Duodenal mucosa (tissue), 2 donors: ENCODE data around the gene SHISA2.

Experiments
- H3K27ac ChIP-seq: one replicate; pipeline ENCODE4 v1.7.0; 2013; ENCODE audit warnings: low read depth, low read length
- H3K27me3 ChIP-seq, 2 donors: one replicate each; pipeline ENCODE4 v1.7.0; 2013; ENCODE audit warnings: low read length in 2 of 2, control low read depth in 1 of 2; ENCODE audit not compliant: insufficient read depth in 2 of 2, control insufficient read depth in 1 of 2
- H3K36me3 ChIP-seq, 2 donors: one replicate each; pipeline ENCODE4 v1.7.0; 2013; ENCODE audit warnings: low read length in 2 of 2, control low read depth in 1 of 2; ENCODE audit not compliant: insufficient read depth in 2 of 2, control insufficient read depth in 1 of 2
- H3K4me1 ChIP-seq, 2 donors: one replicate each; pipeline ENCODE4 v1.7.0; 2013; ENCODE audit warnings: low read length in 2 of 2, control low read depth in 1 of 2; ENCODE audit not compliant: insufficient read depth in 2 of 2, control insufficient read depth in 1 of 2
- H3K4me3 ChIP-seq, 2 donors: one replicate each; pipeline ENCODE4 v1.7.0; 2013; ENCODE audit warnings: low read length in 2 of 2, low read depth in 1 of 2
- H3K9ac ChIP-seq, 2 donors: one replicate each; pipeline ENCODE4 v1.7.0; 2013; ENCODE audit warnings: low read length in 2 of 2, low read depth in 1 of 2
- H3K9me3 ChIP-seq, 2 donors: one replicate each; pipeline ENCODE4 v1.7.0; 2013; ENCODE audit warnings: low read length in 2 of 2, control low read depth in 1 of 2; ENCODE audit not compliant: control insufficient read depth in 1 of 2

SHISA2 gene

DNA sequence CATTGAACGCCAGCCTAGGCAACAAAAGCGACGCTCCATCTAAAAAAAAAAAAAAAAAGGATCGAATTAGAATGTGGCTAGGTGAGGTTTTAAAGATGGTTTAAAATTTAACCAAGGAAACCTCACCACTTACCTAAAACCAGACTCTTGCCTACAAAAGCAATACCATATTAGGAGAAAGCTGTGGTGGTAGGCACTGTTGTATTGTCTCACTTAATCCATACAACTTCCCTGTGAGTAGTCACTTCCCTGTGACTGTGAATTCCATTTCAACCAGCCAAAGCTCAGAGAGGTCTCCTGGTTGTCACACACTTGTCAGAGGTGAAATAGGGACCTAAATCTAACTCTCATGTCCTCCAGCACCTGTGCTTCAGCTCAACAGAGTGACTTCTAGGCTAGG is 15.4 kb downstream of the SHISA2 start:
- Histone ChIP-seq H3K27ac (no peak overlapping the region), H3K27me3 (no peaks in the 10 kb centered on the region), H3K36me3 (no peaks in the 10 kb centered on the region), H3K9ac (no peak overlapping the region), H3K4me3 (no peak overlapping the region), H3K4me1 (no peaks in the 10 kb centered on the region), H3K9me3 (no peaks in the 10 kb centered on the region)

DNA sequence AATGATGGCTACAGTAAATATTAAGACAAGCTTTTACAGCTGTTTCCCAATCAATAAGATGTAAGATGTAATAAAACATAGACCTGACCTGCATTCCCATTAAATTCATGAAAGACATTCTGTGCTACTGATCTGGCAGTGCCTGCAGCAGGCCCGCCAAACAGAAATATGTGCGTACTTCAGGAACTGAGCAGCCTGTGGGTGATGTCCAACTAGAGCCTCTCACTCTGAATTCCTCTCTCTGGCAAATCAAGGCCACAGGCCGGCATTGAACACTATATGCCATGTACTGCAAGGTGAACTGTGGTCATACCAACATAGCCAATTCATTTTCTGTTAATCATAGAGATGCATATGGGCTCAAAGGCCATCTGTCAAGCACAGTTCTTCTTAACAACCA is 17.8 kb downstream of the SHISA2 start:
- H3K27ac ChIP-seq, result no peak overlapping the region
- H3K36me3 ChIP-seq, result no peaks in the 10 kb centered on the region
- H3K4me3 ChIP-seq, result no peak overlapping the region
- H3K9me3 ChIP-seq, result no peaks in the 10 kb centered on the region
- no peaks in the 10 kb centered on the region for H3K27me3 ChIP-seq
- H3K9ac ChIP-seq, result no peak overlapping the region
- no peaks in the 10 kb centered on the region for H3K4me1 ChIP-seq

GRCh38 chr13:26030331-26030730 is 21.5 kb downstream of the SHISA2 start:
- no peaks in the 10 kb centered on the region for H3K27me3 ChIP-seq
- H3K4me3 ChIP-seq, result no peak overlapping the region
- no peak overlapping the region for H3K9ac ChIP-seq
- H3K9me3 ChIP-seq, result no peaks in the 10 kb centered on the region
- no peaks in the 10 kb centered on the region for H3K4me1 ChIP-seq
- H3K36me3 ChIP-seq, result no peaks in the 10 kb centered on the region
- no peak overlapping the region for H3K27ac ChIP-seq

DNA sequence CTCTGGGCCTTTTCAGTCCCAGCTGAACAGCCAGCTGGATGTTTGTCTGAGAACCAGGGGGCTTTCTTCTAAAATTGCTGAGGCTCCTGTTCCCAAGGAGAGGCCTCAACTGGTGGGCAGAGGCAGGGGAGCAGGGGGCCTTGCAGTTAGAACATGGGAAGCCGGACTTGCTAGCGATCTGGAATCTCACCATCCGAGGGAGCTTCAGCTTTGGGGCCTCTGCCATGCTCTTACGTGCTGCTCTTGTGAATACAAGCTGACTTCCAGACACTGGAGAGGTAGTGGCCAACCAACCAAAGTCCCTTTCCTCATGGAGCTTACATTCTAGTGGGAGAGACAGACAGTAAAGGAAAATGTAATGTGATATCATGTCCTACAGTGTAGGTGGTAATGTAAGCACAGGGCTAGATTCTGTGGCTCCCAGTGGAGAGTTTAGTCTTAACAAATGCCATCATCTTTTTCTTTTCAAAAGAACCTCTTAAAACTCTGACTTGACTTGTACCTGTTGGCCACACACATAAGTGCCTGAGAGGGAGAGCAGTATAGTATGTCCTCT is 22.2 kb downstream of the SHISA2 start:
- H3K4me1 ChIP-seq, result no peaks in the 10 kb centered on the region
- H3K27me3 ChIP-seq, result no peaks in the 10 kb centered on the region
- H3K4me3 ChIP-seq, result no peak overlapping the region
- no peaks in the 10 kb centered on the region for H3K9me3 ChIP-seq
- no peak overlapping the region for H3K9ac ChIP-seq
- no peak overlapping the region for H3K27ac ChIP-seq
- H3K36me3 ChIP-seq, result no peaks in the 10 kb centered on the region

DNA sequence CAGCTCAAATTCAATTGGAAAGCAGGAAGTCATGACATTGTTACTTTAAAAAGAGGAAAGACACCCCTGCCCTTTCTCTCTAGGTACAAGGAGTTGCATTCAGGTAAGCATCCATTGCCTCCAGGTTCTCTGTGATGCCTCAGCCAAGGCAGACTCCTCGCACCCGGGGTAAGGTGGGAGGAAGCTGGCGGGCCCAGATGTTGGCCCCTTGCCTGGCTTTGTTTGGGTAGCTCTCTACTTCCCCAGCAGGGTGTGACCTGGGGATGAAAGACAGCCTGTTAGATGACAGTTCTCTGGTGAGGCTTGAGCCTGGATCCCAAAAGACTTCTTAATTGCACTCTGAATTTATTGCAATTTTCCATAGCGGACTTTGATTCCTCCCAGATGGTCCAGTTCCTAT is 25.6 kb downstream of the SHISA2 start:
- H3K27me3 ChIP-seq, result no peaks in the 10 kb centered on the region
- no peaks in the 10 kb centered on the region for H3K4me1 ChIP-seq
- H3K36me3 ChIP-seq, result no peaks in the 10 kb centered on the region
- no peaks in the 10 kb centered on the region for H3K9me3 ChIP-seq
- H3K9ac ChIP-seq, result no peak overlapping the region
- no peak overlapping the region for H3K4me3 ChIP-seq
- no peak overlapping the region for H3K27ac ChIP-seq

GRCh38 chr13:26025771-26026170 is 26.0 kb downstream of the SHISA2 start:
- Histone ChIP-seq H3K9me3 (no peaks in the 10 kb centered on the region), H3K36me3 (no peaks in the 10 kb centered on the region), H3K4me1 (no peaks in the 10 kb centered on the region), H3K9ac (no peak overlapping the region), H3K4me3 (no peak overlapping the region), H3K27ac (no peak overlapping the region), H3K27me3 (no peaks in the 10 kb centered on the region)

DNA sequence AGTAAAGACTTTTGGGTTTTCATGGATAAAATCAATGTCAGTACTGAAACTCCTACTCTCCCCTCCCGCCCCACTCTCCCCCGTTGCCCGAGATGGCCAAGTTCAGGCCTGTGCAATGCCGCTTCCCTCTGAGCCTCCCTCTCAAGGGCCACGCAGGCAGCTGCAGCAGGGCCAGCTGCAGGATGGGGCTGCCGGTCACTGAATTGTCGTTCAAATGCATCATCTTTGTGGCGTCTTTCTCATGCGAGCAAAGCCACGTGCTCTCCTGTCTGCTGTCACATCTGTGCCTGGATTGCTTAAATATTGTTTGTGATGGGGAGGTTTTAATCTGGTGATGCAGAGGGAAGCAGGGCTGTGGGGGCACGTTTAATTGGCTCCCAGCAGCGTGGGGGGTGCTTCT is 26.6 kb downstream of the SHISA2 start:
- no peak overlapping the region for H3K27ac ChIP-seq
- H3K9me3 ChIP-seq, result no peaks in the 10 kb centered on the region
- H3K36me3 ChIP-seq, result no peaks in the 10 kb centered on the region
- no peaks in the 10 kb centered on the region for H3K4me1 ChIP-seq
- no peak overlapping the region for H3K9ac ChIP-seq
- H3K27me3 ChIP-seq, result no peaks in the 10 kb centered on the region
- H3K4me3 ChIP-seq, result no peak overlapping the region

GRCh38 chr13:26024558-26024957 is 27.3 kb downstream of the SHISA2 start:
- Histone ChIP-seq H3K36me3 (no peaks in the 10 kb centered on the region), H3K27me3 (no peaks in the 10 kb centered on the region), H3K9me3 (no peaks in the 10 kb centered on the region), H3K4me3 (no peak overlapping the region), H3K9ac (no peak overlapping the region), H3K27ac (no peak overlapping the region), H3K4me1 (no peaks in the 10 kb centered on the region)

GRCh38 chr13:26022538-26023292 is 29.1 kb downstream of the SHISA2 start:
- Histone ChIP-seq H3K4me3 (no peak overlapping the region), H3K36me3 (no peaks in the 10 kb centered on the region), H3K4me1 (no peaks in the 10 kb centered on the region), H3K27ac (no peak overlapping the region), H3K9ac (no peak overlapping the region), H3K27me3 (no peaks in the 10 kb centered on the region), H3K9me3 (no peaks in the 10 kb centered on the region)

- Histone ChIP-seq H3K27me3 (no peaks in the 10 kb centered on the region), H3K9ac (no peak overlapping the region), H3K9me3 (no peaks in the 10 kb centered on the region), H3K36me3 (no peaks in the 10 kb centered on the region), H3K4me3 (no peak overlapping the region), H3K4me1 (no peaks in the 10 kb centered on the region), H3K27ac (no peak overlapping the region)
Measured at GRCh38 chr13:26021956-26022355, 29.9 kb downstream of the SHISA2 start.
